WTC11 (cell line): ENCODE measurements around the gene GSG1L. TPM values are rescaled to one million over a fixed set of nuclear protein-coding genes. Genes with fewer than 3 reads are reported as not detected.

Experiments
- ATAC-seq: fragments of 200-7000 bp; cut with Tn5 transposase; 2 replicates; pipeline ENCODE4 v1.10.0; 2021; ENCODE audit warnings: mild to moderate bottlenecking, moderate library complexity
- CTCF ChIA-PET: fragments of 300-600 bp; sonication (Branson Sonifier 250); formaldehyde crosslinking; loops from one replicate; lab custom pipeline; 2021; ENCODE audit warnings: antibody characterized with exemption; lab: Charles Lee
- POLR2A ChIA-PET: fragments of 350-600 bp; sonication (Branson Sonifier 250); formaldehyde crosslinking; loops from one replicate; lab custom pipeline; 2021; ENCODE audit warnings: antibody characterized with exemption; lab: Charles Lee
- DNase-seq: peaks from one replicate; pipeline ENCODE4 v3.0.0; 2021; ENCODE audit warnings: low spot score
- H3K27ac Mint-ChIP-seq: 2 replicates; pipeline ENCODE4 v1.8.0; 2021; ENCODE audit warnings: mixed read lengths
- H3K27me3 Mint-ChIP-seq: 2 replicates; pipeline ENCODE4 v1.8.0; 2021; ENCODE audit warnings: low read depth, mild to moderate bottlenecking, moderate library complexity, mixed read lengths
- H3K36me3 Mint-ChIP-seq: 2 replicates; pipeline ENCODE4 v1.8.0; 2021; ENCODE audit warnings: mixed read lengths
- H3K4me1 Mint-ChIP-seq: 2 replicates; pipeline ENCODE4 v1.8.0; 2022; ENCODE audit warnings: mixed read lengths
- H3K4me3 Mint-ChIP-seq: 2 replicates; pipeline ENCODE4 v1.8.0; 2021; ENCODE audit warnings: mild to moderate bottlenecking, moderate library complexity, mixed read lengths
- H3K9me3 Mint-ChIP-seq: 2 replicates; pipeline ENCODE4 v1.8.0; 2021; ENCODE audit warnings: mixed read lengths
- ATF1 ChIP-seq: sonication (generic); formaldehyde crosslinking; IDR thresholded peaks from 2 replicates; pipeline ENCODE4 v1.8.1; 2023; ENCODE audit warnings: mild to moderate bottlenecking, moderate library complexity, missing genetic modification reagents
- CREM ChIP-seq: sonication (generic); formaldehyde crosslinking; IDR thresholded peaks from 2 replicates; pipeline ENCODE4 v1.8.1; 2022; ENCODE audit warnings: mild to moderate bottlenecking, missing genetic modification reagents, moderate library complexity
- EMX1 ChIP-seq: fragments of 250-450 bp; sonication (Bioruptor Pico); IDR thresholded peaks from 2 replicates; pipeline ENCODE4 v1.8.0; 2021; ENCODE audit warnings: mild to moderate bottlenecking
- GTF2I ChIP-seq: fragments of 250-450 bp; sonication (Bioruptor Pico); conservative IDR thresholded peaks from 2 replicates; pipeline ENCODE4 v1.4.0; 2021; ENCODE audit warnings: mild to moderate bottlenecking
- NFYB ChIP-seq: sonication (generic); formaldehyde crosslinking; conservative IDR thresholded peaks from 2 replicates; pipeline ENCODE4 v1.8.0; 2022; ENCODE audit warnings: low read depth, missing genetic modification reagents
- NR2C2 ChIP-seq: sonication (generic); formaldehyde crosslinking; IDR thresholded peaks from 2 replicates; pipeline ENCODE4 v1.8.0; 2022; ENCODE audit warnings: mild to moderate bottlenecking, missing genetic modification reagents
- NR3C1 ChIP-seq: sonication (generic); formaldehyde crosslinking; conservative IDR thresholded peaks from 2 replicates; pipeline ENCODE4 v1.8.1; 2023; ENCODE audit warnings: low read depth, mild to moderate bottlenecking, missing genetic modification reagents
- OVOL2 ChIP-seq: fragments of 250-450 bp; sonication (Bioruptor Pico); IDR thresholded peaks from 2 replicates; pipeline ENCODE4 v1.9.0; 2021; ENCODE audit warnings: mild to moderate bottlenecking, borderline replicate concordance
- TEAD1 ChIP-seq: sonication (generic); formaldehyde crosslinking; IDR thresholded peaks from 2 replicates; pipeline ENCODE4 v1.8.0; 2022; ENCODE audit warnings: mild to moderate bottlenecking, missing genetic modification reagents
- ZBTB21 ChIP-seq: sonication (generic); formaldehyde crosslinking; IDR thresholded peaks from 2 replicates; pipeline ENCODE4 v1.8.1; 2023; ENCODE audit warnings: mild to moderate bottlenecking, missing genetic modification reagents, borderline replicate concordance
- ZNF317 ChIP-seq: sonication (generic); formaldehyde crosslinking; IDR thresholded peaks from 2 replicates; pipeline ENCODE4 v1.8.1; 2023; ENCODE audit warnings: low read depth, mild to moderate bottlenecking, moderate library complexity, missing genetic modification reagents, borderline replicate concordance
- ZNF416 ChIP-seq: fragments of 250-450 bp; sonication (Bioruptor Pico); IDR thresholded peaks from 2 replicates; pipeline ENCODE4 v1.9.0; 2021; ENCODE audit warnings: mild to moderate bottlenecking, inconsistent platforms
- total RNA-seq: library from RNA; stranded (reverse); gene quantifications from 3 replicates; pipeline ENCODE4 v1.2.3, GENCODE V29; 2021
- TF ChIP-seq, protein P1 (sequence below): sonication (generic); formaldehyde crosslinking; conservative IDR thresholded peaks from 2 replicates; pipeline ENCODE4 v1.8.1; 2023; ENCODE audit warnings: mild to moderate bottlenecking, low read depth, missing genetic modification reagents, moderate library complexity
- TF ChIP-seq, protein P2 (sequence below): sonication (generic); formaldehyde crosslinking; IDR thresholded peaks from 2 replicates; pipeline ENCODE4 v1.8.1; 2023; ENCODE audit warnings: mild to moderate bottlenecking, missing genetic modification reagents
- TF ChIP-seq, protein P3 (sequence below): fragments of 250-450 bp; sonication (Bioruptor Pico); IDR thresholded peaks from 2 replicates; pipeline ENCODE4 v1.9.0; 2021; ENCODE audit warnings: mild to moderate bottlenecking
- TF ChIP-seq, protein P4 (sequence below): fragments of 250-450 bp; sonication (Bioruptor Pico); IDR thresholded peaks from 2 replicates; pipeline ENCODE4 v1.9.0; 2021; ENCODE audit warnings: moderate library complexity, mild to moderate bottlenecking, inconsistent platforms, borderline replicate concordance
- TF ChIP-seq, protein P5 (sequence below): sonication (generic); formaldehyde crosslinking; conservative IDR thresholded peaks from 2 replicates; pipeline ENCODE4 v1.8.1; 2022; ENCODE audit warnings: mild to moderate bottlenecking, missing genetic modification reagents
- TF ChIP-seq, protein P6 (sequence below): sonication (generic); formaldehyde crosslinking; IDR thresholded peaks from 2 replicates; pipeline ENCODE4 v1.8.0; 2022; ENCODE audit warnings: mild to moderate bottlenecking, missing genetic modification reagents
- TF ChIP-seq, protein P7 (sequence below): sonication (generic); formaldehyde crosslinking; IDR thresholded peaks from 2 replicates; pipeline ENCODE4 v1.8.0; 2023; ENCODE audit warnings: mild to moderate bottlenecking, missing genetic modification reagents

GSG1L gene
- total RNA-seq, 1 experiment from 2014 or later, result 0.28 TPM

DNA sequence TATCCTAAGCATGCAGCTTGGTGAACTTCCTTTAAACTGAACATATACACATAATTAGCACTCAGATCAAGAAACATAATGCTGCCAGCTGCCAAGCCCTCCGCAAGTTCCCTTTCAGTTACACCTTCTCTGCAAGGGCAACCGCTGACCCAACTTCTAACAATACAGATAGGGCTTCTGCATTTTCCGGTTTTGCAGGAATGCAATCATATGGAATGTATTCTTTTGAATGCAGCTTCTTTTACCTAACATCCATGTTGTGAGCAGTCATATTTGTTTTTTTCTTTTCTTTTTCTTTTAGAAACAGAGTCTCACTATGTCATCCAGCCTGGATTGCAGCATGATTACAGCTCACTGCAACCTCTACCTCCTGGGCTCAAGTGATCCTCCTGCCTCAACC is 110.7 kb downstream of the GSG1L start:
- H3K27me3 Mint-ChIP-seq, result peaks cover 16% of the 10 kb centered on the region
- no peak for TF ChIP-seq GTF2I (CRISPR knock-in tag)
- TF ChIP-seq CREM (CRISPR knock-in tag), result no peak
- TF ChIP-seq, protein P1, sequence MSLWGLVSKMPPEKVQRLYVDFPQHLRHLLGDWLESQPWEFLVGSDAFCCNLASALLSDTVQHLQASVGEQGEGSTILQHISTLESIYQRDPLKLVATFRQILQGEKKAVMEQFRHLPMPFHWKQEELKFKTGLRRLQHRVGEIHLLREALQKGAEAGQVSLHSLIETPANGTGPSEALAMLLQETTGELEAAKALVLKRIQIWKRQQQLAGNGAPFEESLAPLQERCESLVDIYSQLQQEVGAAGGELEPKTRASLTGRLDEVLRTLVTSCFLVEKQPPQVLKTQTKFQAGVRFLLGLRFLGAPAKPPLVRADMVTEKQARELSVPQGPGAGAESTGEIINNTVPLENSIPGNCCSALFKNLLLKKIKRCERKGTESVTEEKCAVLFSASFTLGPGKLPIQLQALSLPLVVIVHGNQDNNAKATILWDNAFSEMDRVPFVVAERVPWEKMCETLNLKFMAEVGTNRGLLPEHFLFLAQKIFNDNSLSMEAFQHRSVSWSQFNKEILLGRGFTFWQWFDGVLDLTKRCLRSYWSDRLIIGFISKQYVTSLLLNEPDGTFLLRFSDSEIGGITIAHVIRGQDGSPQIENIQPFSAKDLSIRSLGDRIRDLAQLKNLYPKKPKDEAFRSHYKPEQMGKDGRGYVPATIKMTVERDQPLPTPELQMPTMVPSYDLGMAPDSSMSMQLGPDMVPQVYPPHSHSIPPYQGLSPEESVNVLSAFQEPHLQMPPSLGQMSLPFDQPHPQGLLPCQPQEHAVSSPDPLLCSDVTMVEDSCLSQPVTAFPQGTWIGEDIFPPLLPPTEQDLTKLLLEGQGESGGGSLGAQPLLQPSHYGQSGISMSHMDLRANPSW (CRISPR knock-in tag), result no peak
- TF ChIP-seq, protein P2, sequence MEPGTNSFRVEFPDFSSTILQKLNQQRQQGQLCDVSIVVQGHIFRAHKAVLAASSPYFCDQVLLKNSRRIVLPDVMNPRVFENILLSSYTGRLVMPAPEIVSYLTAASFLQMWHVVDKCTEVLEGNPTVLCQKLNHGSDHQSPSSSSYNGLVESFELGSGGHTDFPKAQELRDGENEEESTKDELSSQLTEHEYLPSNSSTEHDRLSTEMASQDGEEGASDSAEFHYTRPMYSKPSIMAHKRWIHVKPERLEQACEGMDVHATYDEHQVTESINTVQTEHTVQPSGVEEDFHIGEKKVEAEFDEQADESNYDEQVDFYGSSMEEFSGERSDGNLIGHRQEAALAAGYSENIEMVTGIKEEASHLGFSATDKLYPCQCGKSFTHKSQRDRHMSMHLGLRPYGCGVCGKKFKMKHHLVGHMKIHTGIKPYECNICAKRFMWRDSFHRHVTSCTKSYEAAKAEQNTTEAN (CRISPR knock-in tag), result no peak
- TF ChIP-seq EMX1, result no peak
- TF ChIP-seq, protein P3, sequence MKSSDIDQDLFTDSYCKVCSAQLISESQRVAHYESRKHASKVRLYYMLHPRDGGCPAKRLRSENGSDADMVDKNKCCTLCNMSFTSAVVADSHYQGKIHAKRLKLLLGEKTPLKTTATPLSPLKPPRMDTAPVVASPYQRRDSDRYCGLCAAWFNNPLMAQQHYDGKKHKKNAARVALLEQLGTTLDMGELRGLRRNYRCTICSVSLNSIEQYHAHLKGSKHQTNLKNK, result no peak
- no peak for TF ChIP-seq ZNF317 (CRISPR knock-in tag)
- TF ChIP-seq, protein P4, sequence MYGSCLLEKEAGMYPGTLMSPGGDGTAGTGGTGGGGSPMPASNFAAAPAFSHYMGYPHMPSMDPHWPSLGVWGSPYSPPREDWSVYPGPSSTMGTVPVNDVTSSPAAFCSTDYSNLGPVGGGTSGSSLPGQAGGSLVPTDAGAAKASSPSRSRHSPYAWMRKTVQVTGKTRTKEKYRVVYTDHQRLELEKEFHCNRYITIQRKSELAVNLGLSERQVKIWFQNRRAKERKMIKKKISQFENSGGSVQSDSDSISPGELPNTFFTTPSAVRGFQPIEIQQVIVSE, result no peak
- no peak for TF ChIP-seq ZBTB21 (CRISPR knock-in tag)
- no peak for TF ChIP-seq NR3C1 (CRISPR knock-in tag)
- no peak overlapping the region for H3K4me3 Mint-ChIP-seq
- ATAC-seq (no peak), DNase-seq (no peak)
- H3K36me3 Mint-ChIP-seq, result peaks cover 12% of the 10 kb centered on the region
- no peaks in the 10 kb centered on the region for H3K4me1 Mint-ChIP-seq
- no peak overlapping the region for H3K27ac Mint-ChIP-seq
- peaks cover 25% of the 10 kb centered on the region for H3K9me3 Mint-ChIP-seq
- ChIA-PET POLR2A (no interaction called here), CTCF (no interaction called here)

DNA sequence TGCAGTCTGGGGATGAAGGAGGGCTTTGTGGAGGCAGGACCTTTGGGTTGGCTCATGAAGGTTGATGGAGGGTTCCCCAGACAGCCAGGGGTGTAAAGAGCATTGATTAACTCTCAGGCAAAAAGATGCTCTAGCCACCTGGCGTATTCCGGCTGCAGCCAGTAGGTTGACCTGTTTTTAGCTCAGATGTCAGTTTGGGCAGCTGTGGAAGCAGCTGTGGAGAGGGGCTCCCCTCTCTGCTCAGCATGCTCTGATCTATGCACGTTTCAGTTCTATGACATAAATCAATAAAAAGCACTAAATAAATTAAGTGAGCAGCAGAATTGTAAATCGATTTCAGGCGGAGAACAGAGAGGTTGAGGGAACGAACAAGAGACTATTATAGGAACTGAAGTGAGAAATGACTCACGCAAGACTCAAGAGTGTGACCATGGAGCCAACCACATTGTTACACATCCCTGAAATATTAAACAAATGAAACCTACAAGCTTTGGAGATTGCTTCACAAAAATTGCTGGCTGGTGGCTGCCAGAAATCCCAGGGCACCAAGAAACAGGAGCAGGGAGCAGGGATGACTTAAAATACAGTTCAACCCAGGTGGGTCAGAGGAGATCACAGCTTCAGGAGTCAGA is 111.9 kb downstream of the GSG1L start:
- H3K4me1 Mint-ChIP-seq, result no peaks in the 10 kb centered on the region
- peaks cover 8% of the 10 kb centered on the region; the same call in 1 of the 2 replicates for H3K36me3 Mint-ChIP-seq
- ATAC-seq, result no peak
- H3K4me3 Mint-ChIP-seq, result no peak overlapping the region
- H3K27ac Mint-ChIP-seq, result no peak overlapping the region
- peaks cover 14% of the 10 kb centered on the region for H3K9me3 Mint-ChIP-seq
- H3K27me3 Mint-ChIP-seq, result peaks cover 9% of the 10 kb centered on the region; the same call in 1 of the 2 replicates
- ChIA-PET POLR2A (no interaction called here), CTCF (no interaction called here)
- TF ChIP-seq, protein P5, sequence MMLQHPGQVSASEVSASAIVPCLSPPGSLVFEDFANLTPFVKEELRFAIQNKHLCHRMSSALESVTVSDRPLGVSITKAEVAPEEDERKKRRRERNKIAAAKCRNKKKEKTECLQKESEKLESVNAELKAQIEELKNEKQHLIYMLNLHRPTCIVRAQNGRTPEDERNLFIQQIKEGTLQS (CRISPR knock-in tag), result no peak
- TF ChIP-seq NR2C2 (no peak), ATF1 (no peak), ZNF416 (CRISPR knock-in tag) (no peak), OVOL2 (CRISPR knock-in tag) (no peak), TEAD1 (CRISPR knock-in tag) (no peak), NFYB (CRISPR knock-in tag) (no peak)
- TF ChIP-seq, protein P6, sequence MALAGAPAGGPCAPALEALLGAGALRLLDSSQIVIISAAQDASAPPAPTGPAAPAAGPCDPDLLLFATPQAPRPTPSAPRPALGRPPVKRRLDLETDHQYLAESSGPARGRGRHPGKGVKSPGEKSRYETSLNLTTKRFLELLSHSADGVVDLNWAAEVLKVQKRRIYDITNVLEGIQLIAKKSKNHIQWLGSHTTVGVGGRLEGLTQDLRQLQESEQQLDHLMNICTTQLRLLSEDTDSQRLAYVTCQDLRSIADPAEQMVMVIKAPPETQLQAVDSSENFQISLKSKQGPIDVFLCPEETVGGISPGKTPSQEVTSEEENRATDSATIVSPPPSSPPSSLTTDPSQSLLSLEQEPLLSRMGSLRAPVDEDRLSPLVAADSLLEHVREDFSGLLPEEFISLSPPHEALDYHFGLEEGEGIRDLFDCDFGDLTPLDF, result no peak
- TF ChIP-seq, protein P7, sequence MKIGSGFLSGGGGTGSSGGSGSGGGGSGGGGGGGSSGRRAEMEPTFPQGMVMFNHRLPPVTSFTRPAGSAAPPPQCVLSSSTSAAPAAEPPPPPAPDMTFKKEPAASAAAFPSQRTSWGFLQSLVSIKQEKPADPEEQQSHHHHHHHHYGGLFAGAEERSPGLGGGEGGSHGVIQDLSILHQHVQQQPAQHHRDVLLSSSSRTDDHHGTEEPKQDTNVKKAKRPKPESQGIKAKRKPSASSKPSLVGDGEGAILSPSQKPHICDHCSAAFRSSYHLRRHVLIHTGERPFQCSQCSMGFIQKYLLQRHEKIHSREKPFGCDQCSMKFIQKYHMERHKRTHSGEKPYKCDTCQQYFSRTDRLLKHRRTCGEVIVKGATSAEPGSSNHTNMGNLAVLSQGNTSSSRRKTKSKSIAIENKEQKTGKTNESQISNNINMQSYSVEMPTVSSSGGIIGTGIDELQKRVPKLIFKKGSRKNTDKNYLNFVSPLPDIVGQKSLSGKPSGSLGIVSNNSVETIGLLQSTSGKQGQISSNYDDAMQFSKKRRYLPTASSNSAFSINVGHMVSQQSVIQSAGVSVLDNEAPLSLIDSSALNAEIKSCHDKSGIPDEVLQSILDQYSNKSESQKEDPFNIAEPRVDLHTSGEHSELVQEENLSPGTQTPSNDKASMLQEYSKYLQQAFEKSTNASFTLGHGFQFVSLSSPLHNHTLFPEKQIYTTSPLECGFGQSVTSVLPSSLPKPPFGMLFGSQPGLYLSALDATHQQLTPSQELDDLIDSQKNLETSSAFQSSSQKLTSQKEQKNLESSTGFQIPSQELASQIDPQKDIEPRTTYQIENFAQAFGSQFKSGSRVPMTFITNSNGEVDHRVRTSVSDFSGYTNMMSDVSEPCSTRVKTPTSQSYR, result no peak
- DNase-seq, result no peak
